Neural progenitor cell (in vitro differentiated cells): Measurements from ENCODE around the gene IFI44L.

Source experiments
- EZH2phosphoT487 ChIP-seq: fragments of 200-600 bp; sonication (generic); IDR thresholded peaks from 2 replicates; pipeline ENCODE4 v1.6.1; 2017; ENCODE audit warnings: antibody characterized with exemption
- TF ChIP-seq, protein P1 (sequence below): fragments of 200-600 bp; sonication (generic); IDR thresholded peaks from 2 replicates; pipeline ENCODE4 v1.5.1; 2017; ENCODE audit warnings: antibody characterized with exemption, mild to moderate bottlenecking

GRCh38 chr1:78649628-78650027 is 29.4 kb downstream of the IFI44L start, which contains the start of gene IFI44:
- TF ChIP-seq, protein P1, sequence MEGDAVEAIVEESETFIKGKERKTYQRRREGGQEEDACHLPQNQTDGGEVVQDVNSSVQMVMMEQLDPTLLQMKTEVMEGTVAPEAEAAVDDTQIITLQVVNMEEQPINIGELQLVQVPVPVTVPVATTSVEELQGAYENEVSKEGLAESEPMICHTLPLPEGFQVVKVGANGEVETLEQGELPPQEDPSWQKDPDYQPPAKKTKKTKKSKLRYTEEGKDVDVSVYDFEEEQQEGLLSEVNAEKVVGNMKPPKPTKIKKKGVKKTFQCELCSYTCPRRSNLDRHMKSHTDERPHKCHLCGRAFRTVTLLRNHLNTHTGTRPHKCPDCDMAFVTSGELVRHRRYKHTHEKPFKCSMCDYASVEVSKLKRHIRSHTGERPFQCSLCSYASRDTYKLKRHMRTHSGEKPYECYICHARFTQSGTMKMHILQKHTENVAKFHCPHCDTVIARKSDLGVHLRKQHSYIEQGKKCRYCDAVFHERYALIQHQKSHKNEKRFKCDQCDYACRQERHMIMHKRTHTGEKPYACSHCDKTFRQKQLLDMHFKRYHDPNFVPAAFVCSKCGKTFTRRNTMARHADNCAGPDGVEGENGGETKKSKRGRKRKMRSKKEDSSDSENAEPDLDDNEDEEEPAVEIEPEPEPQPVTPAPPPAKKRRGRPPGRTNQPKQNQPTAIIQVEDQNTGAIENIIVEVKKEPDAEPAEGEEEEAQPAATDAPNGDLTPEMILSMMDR, result no peak
- TF ChIP-seq EZH2phosphoT487, result no peak
